Activated naive CD8-positive, alpha-beta T cell treated with anti-CD3 and anti-CD28 coated beads for 36 hours (primary cell): ENCODE data around the gene TMEM41A. TPM values are rescaled to one million over a fixed set of nuclear protein-coding genes. Genes with fewer than 3 reads are reported as not detected.
"Not testable (repeated sequence)": the region's sequence is repeated elsewhere in the genome, so short reads cannot be mapped to it uniquely, and the experiment has no call there.

ENCODE experiments used
- DNase-seq: peaks from one replicate; pipeline ENCODE4 v3.0.0; 2021
- H3K27ac Mint-ChIP-seq: one replicate; pipeline ENCODE4 v1.8.0; 2022; ENCODE audit warnings: mild to moderate bottlenecking, moderate library complexity, mixed read lengths
- H3K27me3 Mint-ChIP-seq: one replicate; pipeline ENCODE4 v1.8.0; 2022; ENCODE audit warnings: mild to moderate bottlenecking, mixed read lengths
- H3K36me3 Mint-ChIP-seq: one replicate; pipeline ENCODE4 v1.8.0; 2021; ENCODE audit warnings: mild to moderate bottlenecking, mixed read lengths
- H3K4me1 Mint-ChIP-seq: one replicate; pipeline ENCODE4 v1.8.0; 2021; ENCODE audit warnings: mixed read lengths
- H3K4me3 Mint-ChIP-seq: one replicate; pipeline ENCODE4 v1.8.0; 2022; ENCODE audit warnings: mild to moderate bottlenecking, moderate library complexity, mixed read lengths
- H3K9me3 Mint-ChIP-seq: one replicate; pipeline ENCODE4 v1.8.0; 2022; ENCODE audit warnings: mixed read lengths
- total RNA-seq, 2 experiments: library from RNA; stranded (reverse); gene quantifications; one replicate each; pipeline ENCODE4 v1.2.3, GENCODE V29; 2021

The TMEM41A gene
- total RNA-seq, 2 experiments from 2014 or later: 18.4 to 20.0 TPM

GRCh38 chr3:185466123-185466522, 32.7 kb downstream of the TMEM41A start:
- H3K27me3 Mint-ChIP-seq: not testable (repeated sequence)

GRCh38 chr3:185465471-185465870, 33.4 kb downstream of the TMEM41A start:
- Mint-ChIP-seq H3K4me1 (no peaks in the 10 kb centered on the region), H3K4me3 (no peak overlapping the region), H3K27ac (no peak overlapping the region), H3K9me3 (no peaks in the 10 kb centered on the region), H3K36me3 (peaks cover 3% of the 10 kb centered on the region), H3K27me3 (no peaks in the 10 kb centered on the region)
- no peak for DNase-seq

More at GRCh38 chr3:185466123-185466522, 32.7 kb downstream of the TMEM41A start:
- not testable (repeated sequence) for DNase-seq, H3K9me3 Mint-ChIP-seq, H3K27ac Mint-ChIP-seq, H3K36me3 Mint-ChIP-seq, H3K4me1 Mint-ChIP-seq, H3K4me3 Mint-ChIP-seq

GRCh38 chr3:185460719-185461350, 38.0 kb downstream of the TMEM41A start:
- no peaks in the 10 kb centered on the region for H3K27me3 Mint-ChIP-seq
- no peaks in the 10 kb centered on the region for H3K4me1 Mint-ChIP-seq
- H3K4me3 Mint-ChIP-seq: no peak overlapping the region
- H3K36me3 Mint-ChIP-seq: no peaks in the 10 kb centered on the region
- no peaks in the 10 kb centered on the region for H3K9me3 Mint-ChIP-seq
- H3K27ac Mint-ChIP-seq: no peak overlapping the region
- no peak for DNase-seq

- H3K27me3 Mint-ChIP-seq: no peaks in the 10 kb centered on the region
- no peak for DNase-seq
- no peaks in the 10 kb centered on the region for H3K9me3 Mint-ChIP-seq
- no peaks in the 10 kb centered on the region for H3K4me1 Mint-ChIP-seq
- no peaks in the 10 kb centered on the region for H3K36me3 Mint-ChIP-seq
- no peak overlapping the region for H3K4me3 Mint-ChIP-seq
- H3K27ac Mint-ChIP-seq: no peak overlapping the region
These were observed 38.5 kb downstream of the TMEM41A start for GRCh38 chr3:185460309-185460708.

- Mint-ChIP-seq H3K27me3 (no peaks in the 10 kb centered on the region), H3K9me3 (no peaks in the 10 kb centered on the region), H3K36me3 (no peaks in the 10 kb centered on the region), H3K4me1 (no peaks in the 10 kb centered on the region), H3K27ac (no peak overlapping the region), H3K4me3 (no peak overlapping the region)
- DNase-seq: no peak
These were observed 41.5 kb downstream of the TMEM41A start for GRCh38 chr3:185457376-185457775.

GRCh38 chr3:185451432-185451831, 47.4 kb downstream of the TMEM41A start:
- H3K4me1 Mint-ChIP-seq, H3K4me3 Mint-ChIP-seq, H3K9me3 Mint-ChIP-seq, H3K27me3 Mint-ChIP-seq, H3K36me3 Mint-ChIP-seq, H3K27ac Mint-ChIP-seq, DNase-seq: not testable (repeated sequence)

GRCh38 chr3:185448107-185448506, 50.7 kb downstream of the TMEM41A start:
- H3K36me3 Mint-ChIP-seq: no peaks in the 10 kb centered on the region
- H3K9me3 Mint-ChIP-seq: no peaks in the 10 kb centered on the region
- H3K4me1 Mint-ChIP-seq: no peaks in the 10 kb centered on the region
- DNase-seq: no peak
- no peak overlapping the region for H3K4me3 Mint-ChIP-seq
- H3K27ac Mint-ChIP-seq: no peak overlapping the region
- H3K27me3 Mint-ChIP-seq: no peaks in the 10 kb centered on the region

- DNase-seq: no peak
- Mint-ChIP-seq H3K4me3 (no peak overlapping the region), H3K27me3 (no peaks in the 10 kb centered on the region), H3K36me3 (no peaks in the 10 kb centered on the region), H3K27ac (no peak overlapping the region), H3K9me3 (no peaks in the 10 kb centered on the region), H3K4me1 (no peaks in the 10 kb centered on the region)
These were observed 54.5 kb downstream of the TMEM41A start for GRCh38 chr3:185444329-185444728.

- H3K27ac Mint-ChIP-seq: no peak overlapping the region
- H3K36me3 Mint-ChIP-seq: no peaks in the 10 kb centered on the region
These were observed 56.8 kb downstream of the TMEM41A start for GRCh38 chr3:185442031-185442430.

GRCh38 chr3:185439745-185440466, 58.9 kb downstream of the TMEM41A start:
- no peak overlapping the region for H3K27ac Mint-ChIP-seq
- no peaks in the 10 kb centered on the region for H3K4me1 Mint-ChIP-seq
- no peak overlapping the region for H3K4me3 Mint-ChIP-seq
- no peaks in the 10 kb centered on the region for H3K27me3 Mint-ChIP-seq
- no peaks in the 10 kb centered on the region for H3K36me3 Mint-ChIP-seq
- DNase-seq: no peak
- no peaks in the 10 kb centered on the region for H3K9me3 Mint-ChIP-seq

More at GRCh38 chr3:185442031-185442430, 56.8 kb downstream of the TMEM41A start:
- H3K9me3 Mint-ChIP-seq: no peaks in the 10 kb centered on the region
- H3K27me3 Mint-ChIP-seq: no peaks in the 10 kb centered on the region
- no peak overlapping the region for H3K4me3 Mint-ChIP-seq
- DNase-seq: no peak
- H3K4me1 Mint-ChIP-seq: no peaks in the 10 kb centered on the region

Other genes starting within 250 kb of the TMEM41A start
- 1 to 10 TPM; 5.4 to 6.1 TPM for gene EHHADH, start 245.0 kb downstream of the TMEM41A start, total RNA-seq
- 10 to 100 TPM; 13.8 to 14.8 TPM for gene MAP3K13, start 135.9 kb downstream of the TMEM41A start, total RNA-seq
- gene LIPH, start 53.6 kb upstream of the TMEM41A start, total RNA-seq: not detected
- 10 to 100 TPM; 35.2 to 36.4 TPM for gene SENP2, start 87.3 kb upstream of the TMEM41A start, total RNA-seq